Cardiac muscle cell (in vitro differentiated cells and primary cell): ENCODE measurements around the gene CACNG8. TPM values are rescaled to one million over a fixed set of nuclear protein-coding genes. Genes with fewer than 3 reads are reported as not detected.

Experiments
- DNase-seq, 2 donors: peaks; one replicate each; pipeline versions ENCODE4 v3.0.0 to v3.0.0-alpha.2; 2010 to 2017; ENCODE audit warnings: low read depth in 1 of 2, low spot score in 1 of 2
- H3K27ac ChIP-seq: fragments of 200-600 bp; sonication (generic); 2 replicates; pipeline ENCODE4 v1.5.1; 2016
- H3K27me3 ChIP-seq: fragments of 200-600 bp; sonication (generic); 2 replicates; pipeline ENCODE4 v1.6.0; 2016; ENCODE audit warnings: control low read depth
- H3K36me3 ChIP-seq: fragments of 200-600 bp; sonication (generic); 2 replicates; pipeline ENCODE4 v1.5.1; 2016; ENCODE audit warnings: control low read depth
- H3K4me1 ChIP-seq: fragments of 200-600 bp; sonication (generic); 2 replicates; pipeline ENCODE4 v1.8.1; 2017; ENCODE audit warnings: low read depth, mild to moderate bottlenecking, mixed run types
- H3K4me3 ChIP-seq: fragments of 200-600 bp; sonication (generic); 2 replicates; pipeline ENCODE4 v1.5.1; 2016; ENCODE audit warnings: mild to moderate bottlenecking
- H3K9me3 ChIP-seq: fragments of 200-600 bp; sonication (generic); 2 replicates; pipeline ENCODE4 v1.5.1; 2017; ENCODE audit warnings: low read depth, mild to moderate bottlenecking, control low read depth
- polyA plus RNA-seq: library from polyadenylated mRNA; unstranded; fragments of >200 nt; fragmentation: Nextera tagmentation; extraction: Ambion mirVana; gene quantifications from 2 replicates; pipeline ENCODE4 v1.2.1, GENCODE V29; 2016
- total RNA-seq: library from RNA; depleted of rRNA; stranded (reverse); fragments of >200 nt; gene quantifications from 2 replicates; pipeline ENCODE4 v1.2.3, GENCODE V29; 2016
- TF ChIP-seq, protein P1 (sequence below): IDR thresholded peaks from 2 replicates; pipeline ENCODE4 v1.5.1; 2012; ENCODE audit warnings: low read depth, mild to moderate bottlenecking, low read length

Gene CACNG8
- total and polyA plus RNA-seq, 2 experiments from 2014 or later, result 0.68 to 0.77 TPM

DNA sequence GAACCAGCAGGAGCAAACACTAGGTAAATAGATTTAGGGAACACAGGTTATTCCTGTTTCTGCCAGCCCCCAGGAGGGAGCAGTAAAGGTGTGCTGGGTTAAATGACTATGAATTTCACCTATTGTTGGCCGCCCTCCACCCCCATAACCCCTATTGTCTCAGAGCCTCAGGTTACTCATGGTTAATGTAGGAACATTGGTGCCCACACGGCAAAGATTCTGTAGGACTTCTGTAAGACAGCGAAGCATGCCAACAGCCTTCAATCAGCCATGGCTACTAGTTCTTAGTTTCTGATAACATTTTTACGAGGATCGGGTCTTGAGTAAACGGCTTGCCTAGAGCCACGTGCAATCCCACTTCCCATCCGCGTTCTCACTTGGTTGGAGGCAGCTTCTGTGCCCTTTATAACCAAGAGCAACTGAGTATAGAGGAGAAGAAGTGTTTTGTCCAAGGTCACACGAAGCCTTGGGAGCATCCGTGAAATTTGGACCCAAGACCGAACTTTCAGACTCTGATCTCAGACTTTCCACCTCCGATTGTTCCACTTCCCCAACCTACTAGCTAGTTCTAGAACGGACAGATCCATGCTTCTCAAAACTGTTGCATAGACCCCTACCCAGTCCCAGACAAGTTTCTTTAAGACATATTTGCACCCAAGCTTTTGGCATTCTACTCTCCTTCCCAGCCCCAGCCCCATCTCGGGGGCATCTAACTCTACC lies 5.1 kb upstream of the CACNG8 start:
- DNase-seq, result no peak
- no peaks in the 10 kb centered on the region for H3K9me3 ChIP-seq
- H3K27me3 ChIP-seq, result peaks cover 68% of the 10 kb centered on the region
- no peak overlapping the region for H3K27ac ChIP-seq
- TF ChIP-seq, protein P1, sequence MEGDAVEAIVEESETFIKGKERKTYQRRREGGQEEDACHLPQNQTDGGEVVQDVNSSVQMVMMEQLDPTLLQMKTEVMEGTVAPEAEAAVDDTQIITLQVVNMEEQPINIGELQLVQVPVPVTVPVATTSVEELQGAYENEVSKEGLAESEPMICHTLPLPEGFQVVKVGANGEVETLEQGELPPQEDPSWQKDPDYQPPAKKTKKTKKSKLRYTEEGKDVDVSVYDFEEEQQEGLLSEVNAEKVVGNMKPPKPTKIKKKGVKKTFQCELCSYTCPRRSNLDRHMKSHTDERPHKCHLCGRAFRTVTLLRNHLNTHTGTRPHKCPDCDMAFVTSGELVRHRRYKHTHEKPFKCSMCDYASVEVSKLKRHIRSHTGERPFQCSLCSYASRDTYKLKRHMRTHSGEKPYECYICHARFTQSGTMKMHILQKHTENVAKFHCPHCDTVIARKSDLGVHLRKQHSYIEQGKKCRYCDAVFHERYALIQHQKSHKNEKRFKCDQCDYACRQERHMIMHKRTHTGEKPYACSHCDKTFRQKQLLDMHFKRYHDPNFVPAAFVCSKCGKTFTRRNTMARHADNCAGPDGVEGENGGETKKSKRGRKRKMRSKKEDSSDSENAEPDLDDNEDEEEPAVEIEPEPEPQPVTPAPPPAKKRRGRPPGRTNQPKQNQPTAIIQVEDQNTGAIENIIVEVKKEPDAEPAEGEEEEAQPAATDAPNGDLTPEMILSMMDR, result no peak
- no peak overlapping the region for H3K4me3 ChIP-seq
- no peaks in the 10 kb centered on the region for H3K36me3 ChIP-seq
- H3K4me1 ChIP-seq, result no peaks in the 10 kb centered on the region

DNA sequence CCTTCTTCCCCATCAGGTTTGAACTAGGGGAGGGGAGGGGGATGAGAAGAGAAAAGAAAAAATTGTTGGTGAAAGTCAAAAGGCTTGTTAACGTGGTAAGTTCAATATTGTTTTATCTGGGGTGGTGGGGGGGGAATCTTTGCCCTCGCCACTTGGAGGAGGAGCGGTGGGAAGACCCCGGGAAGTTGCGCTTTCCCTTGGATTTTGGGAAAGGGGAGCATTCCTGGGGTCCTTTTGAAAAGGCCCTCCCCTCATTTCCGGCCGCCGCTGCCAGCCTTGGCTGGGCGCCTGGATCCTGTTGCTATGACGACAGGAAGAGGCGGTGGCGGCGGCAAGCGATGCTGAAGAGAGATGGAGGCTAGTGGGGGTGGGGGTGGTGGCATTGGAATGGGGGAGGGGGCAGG lies 4.6 kb upstream of the CACNG8 start:
- Histone ChIP-seq H3K27me3 (peaks cover 74% of the 10 kb centered on the region), H3K9me3 (no peaks in the 10 kb centered on the region), H3K36me3 (no peaks in the 10 kb centered on the region), H3K27ac (no peak overlapping the region), H3K4me1 (no peaks in the 10 kb centered on the region), H3K4me3 (no peak overlapping the region)
- DNase-seq, result peak; percentile 37 to 56
- TF ChIP-seq, protein P1, result no peak

DNA sequence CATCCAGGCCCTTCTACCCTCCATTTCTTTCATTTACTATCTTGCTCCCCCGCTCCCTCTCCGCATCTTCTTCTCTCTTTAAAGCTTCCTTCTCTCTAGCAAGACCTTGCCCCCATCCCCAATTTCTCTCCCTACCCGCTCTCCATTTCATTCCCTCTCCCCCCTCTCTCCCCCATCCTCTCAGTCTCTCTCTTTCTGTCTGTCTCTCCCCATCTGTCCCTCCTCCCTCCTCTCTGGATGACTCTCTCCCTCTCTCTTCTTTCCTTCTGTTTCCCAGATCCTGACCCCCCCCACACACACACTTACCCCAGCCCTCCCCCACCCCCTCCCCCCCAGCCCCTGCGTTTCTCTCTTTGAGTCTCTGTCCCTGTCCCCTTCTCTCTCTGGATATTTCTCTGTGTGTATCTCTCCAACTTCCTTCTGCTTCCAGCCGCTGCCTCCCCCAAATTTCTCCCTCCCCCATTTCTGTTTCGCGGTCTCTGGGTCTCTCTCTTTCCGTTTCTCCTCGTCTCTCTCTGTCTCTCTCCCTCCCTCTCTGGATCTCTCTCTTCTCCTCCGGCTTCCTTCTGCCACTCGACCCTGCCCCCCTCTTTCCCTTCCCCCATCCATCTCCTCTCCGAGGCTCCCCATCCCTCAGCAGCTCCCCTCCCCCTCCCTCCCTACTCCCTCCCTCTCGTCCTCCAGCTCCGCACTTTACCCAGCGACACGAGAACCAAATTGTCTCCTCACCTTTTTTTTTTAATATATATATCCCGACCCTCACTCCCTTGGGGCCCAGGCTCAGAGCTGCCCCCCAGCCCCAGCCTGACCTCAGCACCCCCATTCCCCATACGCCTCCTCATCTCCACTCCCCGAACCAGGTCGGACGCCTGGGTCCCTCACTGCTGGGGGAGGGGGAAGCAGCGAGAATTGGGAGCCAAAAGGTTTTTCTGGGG lies 3.6 kb upstream of the CACNG8 start:
- peak in 1 of 2 donors; percentile 25 for DNase-seq
- no peak overlapping the region for H3K4me3 ChIP-seq
- no peaks in the 10 kb centered on the region for H3K9me3 ChIP-seq

DNA sequence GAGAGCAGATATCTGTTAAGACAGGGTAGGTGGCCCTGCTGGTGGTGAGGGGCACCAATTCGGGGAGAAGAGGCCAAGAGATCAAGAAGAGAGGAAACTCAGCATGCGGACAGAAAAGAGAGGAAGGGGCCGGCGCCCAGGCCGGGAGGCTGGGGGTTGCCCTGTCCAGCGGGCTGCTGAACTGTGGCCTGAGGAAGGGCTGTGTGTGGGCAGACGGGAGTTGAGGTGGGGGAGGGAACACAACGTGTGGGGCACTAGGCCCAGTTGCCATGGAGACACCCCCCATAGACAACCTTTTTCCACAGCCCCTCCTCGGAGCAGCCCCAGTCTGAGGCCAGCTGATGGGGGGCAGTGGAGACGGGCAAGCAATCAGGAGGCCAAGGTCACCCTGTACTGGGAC lies 2.5 kb upstream of the CACNG8 start:
- TF ChIP-seq, protein P1, result no peak
- Histone ChIP-seq H3K4me1 (no peaks in the 10 kb centered on the region), H3K9me3 (no peaks in the 10 kb centered on the region), H3K4me3 (no peak overlapping the region), H3K36me3 (no peaks in the 10 kb centered on the region), H3K27ac (no peak overlapping the region), H3K27me3 (peaks cover 93% of the 10 kb centered on the region)
- DNase-seq, result no peak

More for the DNA sequence above, 3.6 kb upstream of the CACNG8 start:
- Histone ChIP-seq H3K36me3 (no peaks in the 10 kb centered on the region), H3K27ac (no peak overlapping the region), H3K27me3 (peaks cover 83% of the 10 kb centered on the region), H3K4me1 (no peaks in the 10 kb centered on the region)
- TF ChIP-seq, protein P1, result no peak

DNA sequence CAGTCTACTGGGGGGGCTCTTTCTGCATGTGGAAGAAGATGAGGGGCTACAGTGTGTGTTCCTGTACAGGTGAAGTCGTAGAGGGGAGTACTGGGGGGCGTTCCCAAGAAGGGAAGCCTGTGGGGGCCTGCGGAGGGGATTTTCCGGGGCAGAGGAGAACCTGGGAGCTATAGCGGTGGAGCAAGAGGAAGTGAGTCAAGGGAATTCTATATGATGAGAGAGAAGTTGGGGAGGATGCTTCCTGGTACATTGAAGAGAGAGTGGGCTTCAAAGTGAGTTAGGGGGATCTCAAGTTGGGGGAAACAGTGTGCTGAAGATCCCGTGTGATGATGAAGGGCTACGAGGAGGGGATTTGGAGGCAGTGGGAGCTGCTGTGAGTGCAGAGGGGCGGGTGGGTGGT lies 1.9 kb upstream of the CACNG8 start:
- H3K27ac ChIP-seq, result no peak overlapping the region
- H3K4me1 ChIP-seq, result no peaks in the 10 kb centered on the region
- peaks cover 91% of the 10 kb centered on the region for H3K27me3 ChIP-seq
- no peak for DNase-seq
- H3K36me3 ChIP-seq, result no peaks in the 10 kb centered on the region
- no peaks in the 10 kb centered on the region for H3K9me3 ChIP-seq
- TF ChIP-seq, protein P1, result no peak
- no peak overlapping the region for H3K4me3 ChIP-seq
